Umbilical cord (tissue), 2 donors: ENCODE data around the gene EVA1A. TPM values are rescaled to one million over a fixed set of nuclear protein-coding genes. Genes with fewer than 3 reads are reported as not detected.

Experiments
- DNase-seq: peaks from one replicate; pipeline ENCODE4 v3.0.0-alpha.2; 2015; ENCODE audit warnings: low spot score
- total RNA-seq: library from RNA; depleted of rRNA; stranded (reverse); fragments of >200 nt; gene quantifications from one replicate; pipeline ENCODE4 v1.2.3, GENCODE V29; 2014; ENCODE audit warnings: low replicate concordance; ENCODE audit not compliant: insufficient read depth

The EVA1A gene
- 14.4 TPM for total RNA-seq

GRCh38 chr2:75560768-75561565 lies at the start of gene EVA1A:
EVA1A (minus strand) TSS chr2:75560939; CDS start chr2:75518140, 42,799 bp downstream.
- peak; percentile 51 for DNase-seq

GRCh38 chr2:75609937-75610508 lies 49.3 kb upstream of the EVA1A start:
- no peak for DNase-seq

- no peak for DNase-seq
These were observed 48.6 kb upstream of the EVA1A start for GRCh38 chr2:75609334-75609689.

DNA sequence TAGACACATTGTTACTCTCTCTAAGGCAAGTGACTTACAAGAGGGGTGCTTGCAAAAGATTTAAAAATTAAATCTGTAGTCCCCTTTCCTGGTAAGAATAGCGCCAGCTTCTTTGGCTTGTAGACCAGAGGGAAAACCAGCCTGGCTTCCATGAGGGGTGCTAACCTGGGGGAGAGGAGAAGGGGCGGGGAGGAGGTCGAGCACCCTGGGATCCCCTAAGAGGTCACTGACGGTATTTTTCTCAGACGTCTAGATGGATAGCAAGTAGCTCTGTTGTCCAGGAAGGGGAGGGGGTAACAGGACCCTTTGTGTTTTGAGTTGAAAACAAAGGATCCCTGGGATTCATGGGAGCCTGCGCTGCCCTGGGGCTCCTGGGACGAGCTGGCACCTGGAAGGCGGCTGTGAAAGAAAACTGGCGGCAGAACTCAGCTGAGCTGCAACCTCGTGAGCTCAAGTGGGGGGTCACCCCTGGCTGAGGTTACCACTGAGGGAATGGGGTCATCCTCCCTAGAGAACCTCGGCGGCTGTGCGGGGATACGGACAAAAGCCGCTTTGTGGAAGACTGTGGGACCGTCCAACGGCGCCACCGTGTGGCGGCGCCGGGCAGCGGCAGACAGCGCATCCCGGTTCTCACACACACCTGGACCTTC lies 48.1 kb upstream of the EVA1A start:
- no peak for DNase-seq

- DNase-seq, result no peak
These were observed 47.4 kb upstream of the EVA1A start for GRCh38 chr2:75607988-75608683.

GRCh38 chr2:75607400-75607798 lies 46.7 kb upstream of the EVA1A start:
- DNase-seq, result no peak

DNA sequence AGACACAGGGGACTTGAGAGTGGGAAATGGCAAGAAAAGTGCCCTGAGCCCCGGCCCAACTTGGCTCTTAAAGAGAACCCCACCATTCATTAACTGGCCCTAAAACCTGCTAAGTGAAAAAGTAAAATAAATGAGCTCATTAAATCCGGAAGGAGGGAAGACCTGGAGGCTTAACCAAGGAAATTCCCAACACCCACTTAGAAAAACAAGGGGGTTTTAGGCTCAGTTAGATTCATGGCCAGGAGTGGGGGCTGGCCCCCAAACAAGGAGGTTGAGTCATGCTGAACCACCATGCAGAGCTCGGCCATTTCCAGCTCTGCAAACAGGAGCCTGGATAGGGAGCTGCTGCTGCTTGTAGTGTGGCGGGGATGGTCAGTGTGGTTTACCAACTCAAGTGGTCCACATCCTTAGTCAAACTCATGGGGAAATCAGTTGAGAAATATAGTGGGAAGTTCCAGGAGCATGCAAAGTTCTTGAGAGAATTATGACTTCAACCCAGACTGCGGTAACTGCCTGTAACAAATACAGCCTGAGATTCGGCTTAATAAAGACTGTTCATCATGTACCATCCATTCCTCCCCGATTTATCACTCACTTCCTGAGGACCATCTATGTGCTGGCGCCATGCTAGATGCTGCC lies 46.1 kb upstream of the EVA1A start:
- DNase-seq, result no peak

DNA sequence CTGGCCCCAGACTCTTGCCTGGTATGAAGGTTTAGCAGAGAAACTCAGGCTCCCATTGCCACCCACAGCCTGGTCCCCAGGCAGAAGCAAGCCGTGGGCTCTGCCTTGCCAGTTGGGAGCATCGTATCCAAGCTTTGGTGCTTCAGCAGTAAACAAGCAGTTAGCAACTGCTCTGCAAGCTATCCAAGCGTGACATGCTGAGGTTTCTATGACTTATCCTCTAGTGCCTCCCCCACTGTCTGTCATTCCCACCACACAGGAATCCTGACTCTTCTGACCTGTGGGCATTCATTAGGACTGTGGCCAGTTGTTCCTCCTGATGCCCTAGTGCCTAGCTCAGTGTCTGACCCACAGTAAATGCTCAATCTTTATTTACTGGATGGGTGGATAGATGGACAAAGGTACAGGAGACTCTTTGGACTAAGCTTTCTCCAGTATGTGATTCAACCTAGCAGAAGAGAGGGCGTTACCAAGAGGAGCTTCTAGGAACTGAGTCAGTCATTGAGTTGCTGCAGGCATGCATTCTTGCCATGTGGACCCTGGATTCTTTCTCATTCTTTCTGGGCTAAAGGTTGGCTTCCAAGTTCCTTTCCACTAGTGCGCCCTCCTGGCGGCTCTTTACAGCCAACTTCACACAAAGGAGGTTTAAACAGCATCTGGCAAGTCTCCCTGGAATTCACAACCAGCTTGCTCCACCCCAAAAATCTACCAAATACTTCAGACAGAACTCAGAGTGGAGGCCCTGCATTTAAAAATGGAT lies 45.2 kb upstream of the EVA1A start:
- peak; percentile 41 for DNase-seq

DNA sequence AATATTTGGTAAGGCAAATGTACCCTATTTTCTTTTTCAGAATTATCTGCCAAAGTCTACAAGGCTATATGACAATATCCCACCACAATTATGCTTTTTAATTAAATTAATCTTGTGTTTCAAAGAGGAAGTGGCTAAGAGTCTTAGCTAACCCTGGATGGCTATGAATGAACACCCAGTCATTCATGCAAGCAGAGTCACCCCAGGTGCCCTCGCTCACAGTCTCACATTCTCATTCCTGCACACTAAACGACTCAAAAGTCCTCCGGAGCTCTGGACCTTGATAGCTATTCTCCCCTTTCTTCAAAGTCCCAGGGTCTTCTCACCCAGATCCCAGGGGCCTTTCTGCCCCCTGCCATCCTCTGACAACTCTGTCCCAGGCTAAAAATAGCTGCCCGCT lies 43.7 kb upstream of the EVA1A start:
- no peak for DNase-seq

GRCh38 chr2:75603477-75603876 lies 42.7 kb upstream of the EVA1A start:
- DNase-seq, result no peak

DNA sequence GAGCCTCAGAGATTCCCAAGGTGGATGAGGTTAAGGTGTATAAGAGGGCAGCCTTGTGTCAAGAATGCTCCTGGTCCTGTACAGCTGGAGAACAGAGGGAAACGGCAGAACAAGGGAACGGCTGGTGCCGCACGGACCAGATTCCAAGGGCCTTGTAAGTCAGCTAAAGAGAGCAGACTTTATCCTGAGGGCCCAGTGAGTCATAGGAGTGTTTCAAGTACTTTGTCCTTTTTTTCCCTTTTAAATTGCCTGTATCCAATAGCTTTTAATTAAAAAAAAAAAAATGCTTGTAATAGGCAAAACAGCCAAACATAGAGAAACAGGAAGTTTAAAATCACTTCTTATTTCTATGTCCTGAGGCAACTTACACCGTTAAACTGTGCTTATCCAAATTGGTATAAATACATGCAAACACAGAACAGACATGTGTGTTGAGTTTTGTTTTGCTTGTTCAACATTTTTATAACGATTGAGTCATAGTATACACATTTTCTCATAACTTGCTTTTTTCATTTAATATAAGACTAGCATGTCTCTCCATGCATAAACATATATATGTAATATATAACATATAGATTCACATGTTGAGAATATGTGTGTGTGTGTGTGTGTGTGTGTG lies 42.1 kb upstream of the EVA1A start:
- peak; percentile 86 for DNase-seq

DNA sequence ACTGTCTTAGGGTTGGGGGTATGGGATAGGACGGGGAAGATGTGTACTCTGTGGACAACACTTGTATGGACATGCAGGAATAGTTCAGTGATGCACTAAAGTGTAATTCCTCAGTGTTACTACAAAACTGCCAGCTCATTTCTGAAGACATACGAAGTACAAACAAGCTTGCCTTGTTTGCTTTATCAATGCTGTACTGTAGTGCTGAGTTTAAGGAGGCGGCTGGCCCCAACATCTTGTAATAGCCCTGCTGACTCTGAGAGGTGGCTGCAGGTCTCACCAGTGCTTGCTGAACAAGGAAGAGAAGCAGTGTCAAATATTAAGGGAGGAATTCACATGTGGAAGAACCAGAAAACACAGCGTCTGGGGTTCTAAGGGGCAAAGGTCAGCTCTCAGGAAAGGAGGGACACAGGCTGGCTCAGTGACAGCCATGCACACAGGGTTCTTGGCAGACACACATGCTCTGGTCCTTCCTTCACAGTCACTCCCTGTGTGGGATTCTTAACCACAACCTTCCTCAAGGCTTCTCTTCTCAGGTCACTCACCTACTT lies 39.8 kb upstream of the EVA1A start:
- peak; percentile 51 for DNase-seq

GRCh38 chr2:75598589-75599155 lies 37.9 kb upstream of the EVA1A start:
- peak; percentile 54 for DNase-seq

GRCh38 chr2:75597949-75598348 lies 37.2 kb upstream of the EVA1A start:
- no peak for DNase-seq

GRCh38 chr2:75596784-75597183 lies 36.0 kb upstream of the EVA1A start:
- DNase-seq, result no peak

DNA sequence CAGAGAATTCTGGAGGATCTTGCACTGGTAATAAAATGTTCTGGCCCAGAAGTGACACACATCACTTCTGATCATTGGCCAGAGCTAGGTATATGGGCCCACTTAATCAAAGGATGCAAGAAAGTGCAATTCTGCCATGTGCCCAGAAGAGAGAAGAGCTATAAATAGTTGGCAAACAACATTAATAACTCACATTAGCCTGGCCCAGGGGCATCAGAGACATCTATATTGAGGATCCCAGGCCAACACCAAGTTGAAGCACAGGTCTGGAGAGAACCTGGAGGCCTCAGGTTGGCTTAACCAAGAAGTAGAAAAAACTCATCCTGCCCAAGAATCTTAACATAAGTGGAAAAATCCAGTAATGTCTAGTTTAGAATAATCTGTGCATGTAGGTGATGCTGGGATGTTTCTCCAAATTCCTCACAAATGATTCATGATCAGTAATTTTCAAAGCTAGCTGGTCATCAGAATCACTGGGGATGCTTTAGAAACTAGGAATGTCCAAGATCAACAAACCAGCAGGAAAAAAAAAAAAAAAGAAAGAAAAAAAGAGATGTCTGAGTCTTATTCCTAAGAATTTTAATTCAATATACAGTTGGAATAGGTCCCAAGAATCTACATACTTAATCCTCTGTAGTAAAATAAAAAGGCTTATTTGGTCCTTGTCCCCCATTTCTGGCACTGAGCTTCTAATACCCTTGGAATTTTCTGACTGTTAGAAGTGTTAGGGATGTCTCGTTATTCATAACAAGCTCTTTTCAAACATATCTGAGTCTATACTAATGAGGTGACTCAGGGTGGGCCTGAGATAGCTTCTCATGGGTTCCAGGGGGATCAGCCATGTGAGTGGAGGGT lies 35.0 kb upstream of the EVA1A start:
- no peak for DNase-seq

- DNase-seq, result no peak
These were observed 33.9 kb upstream of the EVA1A start for GRCh38 chr2:75594596-75594995.

DNA sequence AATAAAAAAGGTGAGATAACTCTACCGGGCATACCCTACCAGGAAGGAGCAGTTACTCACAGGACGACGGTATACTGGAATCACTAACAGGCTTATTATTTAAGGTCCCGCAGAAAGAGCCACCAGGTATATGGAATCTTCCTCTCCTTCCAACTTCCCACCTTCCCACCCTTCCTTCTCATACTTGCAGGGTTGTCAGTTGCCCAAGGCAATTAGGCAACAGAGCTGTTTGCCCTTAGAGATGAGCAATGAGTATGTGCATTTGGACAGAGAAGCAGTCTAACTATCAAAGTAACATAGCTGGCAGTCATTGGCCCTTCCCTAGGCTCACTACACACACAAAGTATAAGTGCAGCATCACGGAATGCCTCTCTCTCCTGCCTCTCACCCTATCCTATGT lies 32.1 kb upstream of the EVA1A start:
- DNase-seq, result no peak

DNA sequence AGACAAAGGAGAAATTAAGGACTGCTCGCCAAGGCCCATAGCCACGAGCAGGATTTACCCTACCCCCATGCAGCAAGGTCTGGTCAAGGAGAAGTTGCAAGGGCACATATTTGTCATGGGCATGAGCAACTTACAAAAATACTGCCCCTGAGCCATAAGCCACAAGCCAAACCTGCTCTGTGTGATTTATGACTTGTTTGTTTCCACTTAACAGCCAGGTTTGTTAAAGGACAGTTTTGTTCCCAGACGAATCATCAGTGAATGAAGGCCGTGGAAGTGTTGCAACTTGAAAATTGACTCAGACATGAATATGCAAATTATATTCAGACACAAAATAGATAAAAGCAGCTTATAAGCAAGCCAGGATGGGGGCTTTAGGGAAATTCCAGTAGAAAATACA lies 31.3 kb upstream of the EVA1A start:
- DNase-seq, result peak; percentile 38
